Subcutaneous abdominal adipose tissue (tissue), 5 donors: ENCODE results near the gene PAN2.
A peak's percentile ranks its signal among the peaks of the same experiment; 100 is the strongest.
"Not testable (repeated sequence)": the region's sequence is repeated elsewhere in the genome, so short reads cannot be mapped to it uniquely, and the experiment has no call there.

ENCODE experiments used
- H3K27ac ChIP-seq: one replicate; pipeline ENCODE4 v1.7.0; 2013; ENCODE audit warnings: low read depth, mild to moderate bottlenecking, inconsistent platforms, low read length, moderate library complexity
- H3K27me3 ChIP-seq, 5 donors: one replicate each; pipeline ENCODE4 v1.7.0; 2013; ENCODE audit warnings: low read length in 5 of 5, inconsistent platforms in 1 of 5; ENCODE audit not compliant: control insufficient read depth in 5 of 5, insufficient read depth in 4 of 5
- H3K36me3 ChIP-seq, 5 donors: one replicate each; pipeline ENCODE4 v1.7.0; 2013; ENCODE audit warnings: low read length in 5 of 5; ENCODE audit not compliant: control insufficient read depth in 5 of 5, insufficient read depth in 5 of 5
- H3K4me1 ChIP-seq, 5 donors: one replicate each; pipeline ENCODE4 v1.7.0; 2013; ENCODE audit warnings: low read length in 5 of 5, mild to moderate bottlenecking in 3 of 5, moderate library complexity in 1 of 5; ENCODE audit not compliant: control insufficient read depth in 5 of 5, insufficient read depth in 5 of 5
- H3K4me3 ChIP-seq, 5 donors: one replicate each; pipeline ENCODE4 v1.7.0; 2013; ENCODE audit warnings: low read length in 5 of 5, low read depth in 1 of 5
- H3K9ac ChIP-seq, 5 donors: one replicate each; pipeline ENCODE4 v1.7.0; 2013; ENCODE audit warnings: low read length in 5 of 5, mild to moderate bottlenecking in 4 of 5, moderate library complexity in 3 of 5
- H3K9me3 ChIP-seq, 5 donors: one replicate each; pipeline ENCODE4 v1.7.0; 2013; ENCODE audit warnings: low read length in 5 of 5; ENCODE audit not compliant: control insufficient read depth in 5 of 5
- donor health status: healthy.
- donor health status: healthy.
- donor health status: healthy.
- donor health status: healthy.
- donor health status: healthy.

The PAN2 gene

GRCh38 chr12:56278905-56279304 lies 54.9 kb downstream of the PAN2 start:
- Histone ChIP-seq H3K27ac (no peak overlapping the region), H3K36me3 (peaks cover 26 to 93% (median 77%) of the 10 kb centered on the region in 5 donors), H3K9ac (no peak overlapping the region)

GRCh38 chr12:56274299-56274698 lies 59.5 kb downstream of the PAN2 start:
- no peak overlapping the region for H3K27ac ChIP-seq
- H3K36me3 ChIP-seq: peaks cover 30 to 90% (median 81%) of the 10 kb centered on the region in 5 donors
- no peak overlapping the region for H3K9ac ChIP-seq
- no peaks in the 10 kb centered on the region for H3K9me3 ChIP-seq
- no peaks in the 10 kb centered on the region for H3K27me3 ChIP-seq
- no peaks in the 10 kb centered on the region for H3K4me1 ChIP-seq
- no peak overlapping the region for H3K4me3 ChIP-seq

More at GRCh38 chr12:56278905-56279304, 54.9 kb downstream of the PAN2 start:
- Histone ChIP-seq H3K9me3 (no peaks in the 10 kb centered on the region), H3K4me1 (peaks cover 0 to 10% (median 8%) of the 10 kb centered on the region in 5 donors), H3K27me3 (no peaks in the 10 kb centered on the region), H3K4me3 (no peak overlapping the region)

DNA sequence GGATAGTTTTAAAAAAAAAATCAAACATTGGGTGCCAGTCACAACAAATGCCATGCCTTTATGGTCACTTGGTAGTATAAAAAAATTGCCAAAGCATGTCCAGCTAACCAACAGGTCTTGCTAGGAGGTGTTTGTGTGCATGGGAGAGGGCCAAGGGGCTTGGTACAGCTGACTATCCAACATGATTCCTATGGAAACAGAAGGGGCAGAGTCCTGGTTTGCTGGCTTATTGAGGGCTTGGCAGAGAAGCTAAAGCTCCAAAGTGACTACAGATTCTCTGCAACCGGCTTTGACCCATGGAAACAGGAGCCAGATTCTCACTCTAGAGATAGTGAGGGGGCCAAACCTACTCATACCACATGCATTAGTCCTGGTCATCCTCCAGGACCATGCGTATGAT lies 61.3 kb downstream of the PAN2 start:
- H3K27ac ChIP-seq, H3K4me1 ChIP-seq, H3K27me3 ChIP-seq, H3K9ac ChIP-seq, H3K9me3 ChIP-seq, H3K4me3 ChIP-seq: not testable (repeated sequence)
- H3K36me3 ChIP-seq: peaks cover 28 to 75% (median 68%) of the 10 kb centered on the region in 5 donors

DNA sequence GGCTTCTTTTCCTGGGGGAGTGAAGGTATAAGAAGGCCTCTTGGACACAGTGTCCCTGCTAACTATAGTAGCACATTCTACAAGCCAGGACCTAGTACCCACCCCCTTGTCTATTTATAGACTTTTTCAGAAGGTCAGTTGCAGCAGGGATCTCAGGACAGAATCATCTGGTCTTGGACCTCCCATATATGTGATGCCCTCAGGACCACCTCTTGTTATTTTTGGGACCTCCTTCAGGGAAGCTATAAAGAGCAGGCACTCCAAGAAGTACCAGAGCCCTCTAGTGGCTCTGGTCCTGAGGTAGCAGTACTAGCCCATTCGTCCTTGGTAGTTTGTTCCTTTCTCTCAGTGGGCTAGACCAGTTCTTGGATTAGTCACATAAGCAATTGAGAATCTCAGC lies 62.8 kb downstream of the PAN2 start:
- no peak overlapping the region for H3K9ac ChIP-seq
- no peaks in the 10 kb centered on the region for H3K27me3 ChIP-seq
- peaks cover 3 to 17% (median 14%) of the 10 kb centered on the region in 5 donors for H3K4me1 ChIP-seq
- H3K27ac ChIP-seq: no peak overlapping the region
- H3K4me3 ChIP-seq: no peak overlapping the region
- no peaks in the 10 kb centered on the region for H3K9me3 ChIP-seq
- peaks cover 25 to 66% (median 61%) of the 10 kb centered on the region in 5 donors for H3K36me3 ChIP-seq

- Histone ChIP-seq H3K9me3 (no peaks in the 10 kb centered on the region), H3K4me3 (peak overlapping the region; percentile 59 to 93 (median 82)), H3K27ac (peak overlapping the region; percentile 82), H3K27me3 (no peaks in the 10 kb centered on the region), H3K36me3 (peaks cover 11 to 31% (median 28%) of the 10 kb centered on the region in 5 donors), H3K4me1 (peaks cover 3 to 17% (median 14%) of the 10 kb centered on the region in 5 donors), H3K9ac (peak overlapping the region in 3 of 5 donors; percentile 75 to 79 (median 78))
These were observed 66.2 kb downstream of the PAN2 start for GRCh38 chr12:56267443-56268071.

DNA sequence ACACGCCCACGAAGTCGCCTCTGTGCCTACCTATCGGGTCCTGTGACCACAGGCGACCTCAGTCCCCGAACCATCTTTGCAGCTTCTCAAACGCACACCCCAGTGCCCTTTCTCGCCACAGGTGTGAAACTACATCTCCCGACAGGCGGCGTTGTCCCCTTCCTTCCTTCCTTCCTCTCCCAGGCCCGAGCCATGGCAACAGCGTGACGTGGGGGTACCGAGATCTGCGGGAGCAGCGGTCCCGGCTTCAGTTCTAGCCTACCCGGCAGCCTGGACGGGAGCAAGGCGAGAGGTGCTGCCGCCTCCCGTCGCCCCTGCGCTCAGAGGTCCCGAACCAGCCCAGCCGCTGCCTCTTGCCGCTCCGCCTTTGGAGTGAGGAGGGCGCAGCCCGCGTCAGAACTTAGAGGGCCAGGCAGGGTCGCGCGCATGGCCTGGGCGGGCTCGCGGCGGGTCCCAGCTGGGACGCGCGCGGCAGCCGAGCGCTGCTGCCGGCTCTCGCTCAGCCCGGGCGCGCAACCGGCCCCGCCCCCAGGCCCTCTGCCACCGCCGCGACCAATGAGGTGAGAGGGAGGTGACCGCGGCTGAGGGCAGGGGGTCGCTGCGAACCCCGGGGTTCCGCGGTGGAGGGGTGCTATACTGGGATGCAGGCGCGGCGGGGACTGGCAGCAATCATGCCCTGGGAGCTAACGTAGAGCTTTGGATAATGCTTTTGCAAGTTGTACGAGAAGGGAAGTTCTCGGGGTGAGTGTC lies 66.9 kb downstream of the PAN2 start, which contains the start of gene COQ10A:
COQ10A (plus strand) TSS at position 250 of the 750 bp plus-strand sequence; CDS start at position 427, 177 bp downstream.
- Histone ChIP-seq H3K9ac (peak within 1 kb of the TSS; percentile 17 to 79 (median 75)), H3K27ac (peak within 1 kb of the TSS; percentile 82), H3K4me1 (peaks cover 3 to 17% (median 14%) of the 10 kb centered on the region in 5 donors), H3K36me3 (peaks cover 11 to 24% (median 21%) of the 10 kb centered on the region in 5 donors), H3K4me3 (peak within 1 kb of the TSS; percentile 75 to 93 (median 82)), H3K9me3 (no peaks in the 10 kb centered on the region), H3K27me3 (no peaks in the 10 kb centered on the region)
